ENCODE data around the gene VWF. TPM values are rescaled to one million over a fixed set of nuclear protein-coding genes. Genes with fewer than 3 reads are reported as not detected.

The VWF gene
- total and polyA plus RNA-seq, 10 of the 15 experiments (the other 5 are each of a cell fraction or from before 2014, with no cell fraction given) = 0.08 to 0.23 TPM; not detected in 8

- TF ChIP-seq PKNOX1 (IDR thresholded peaks at IDR 0.05) = no peak
- TF ChIP-seq TCF7 (IDR thresholded peaks at IDR 0.05; ENCODE audit: borderline replicate concordance) = no peak
- no peak for TF ChIP-seq HSF1 (IDR thresholded peaks at IDR 0.05; ENCODE audit: low read depth, low read length)
- TF ChIP-seq YY1 (IDR thresholded peaks at IDR 0.05; ENCODE audit: low read depth, low read length) = no peak
- no peak for TF ChIP-seq ATF2 (IDR thresholded peaks at IDR 0.05; ENCODE audit: low read length)
Observed at GRCh38 chr12:5905757-5906156, 218.7 kb downstream of the VWF start (continued).

- ChIA-PET POLR2A (no interaction called here), SMC1A (ENCODE audit: uncharacterized antibody, unreplicated experiment) (no interaction called here), RAD21 (ENCODE audit: unreplicated experiment) (no interaction called here), CTCF (no interaction called here)
- ATAC-seq (no peak), DNase-seq (ENCODE audit: low read depth, low spot score) (no peak), FAIRE-seq (no peak)
- H4K20me1 ChIP-seq (ENCODE audit: control insufficient read depth, insufficient read depth) = no peaks in the 10 kb centered on the region
- H3K36me3 ChIP-seq (ENCODE audit: control insufficient read depth in 2 of 2, insufficient read depth in 2 of 2, low read length in 1 of 2) = no peaks in the 10 kb centered on the region
- no peaks in the 10 kb centered on the region for H3K4me1 ChIP-seq (ENCODE audit: control insufficient read depth, insufficient read depth, low read length)
- no peak overlapping the region for H2AFZ ChIP-seq (ENCODE audit: control insufficient read depth, low read depth, low read length)
- 32% methylated on average over 6 of the region's 6 CpGs for WGBS (ENCODE audit: insufficient coverage, insufficient replicate concordance, low lambda C conversion rate, missing lambda C conversion rate)
- H3K27me3 ChIP-seq (replicated peaks in 1 of 2; ENCODE audit: control insufficient read depth in 2 of 2, insufficient read depth in 2 of 2, low read length in 1 of 2) = peaks cover 3 to 7% of the 10 kb centered on the region in 2 experiments; a peak in 3 of 4 replicates
- H3K9ac ChIP-seq (ENCODE audit: control insufficient read depth, insufficient read depth, low read length) = no peak overlapping the region
- no peaks in the 10 kb centered on the region for H3K79me2 ChIP-seq (ENCODE audit: control insufficient read depth, insufficient read depth, low read length)
- H3K9me3 ChIP-seq (replicated peaks; ENCODE audit: control insufficient read depth, insufficient read depth, low read length) = no peaks in the 10 kb centered on the region
- no peak overlapping the region for H3K4me2 ChIP-seq (ENCODE audit: control insufficient read depth, insufficient read depth)
- intact Hi-C loops (cut with micrococcal nuclease; ENCODE audit: unreplicated experiment) = no loop called here
- BruUV-seq (replicated peaks) = no TSS peak
- in situ Hi-C loops (cut with MboI) = no loop called here
- no peak overlapping the region for H3K4me3 ChIP-seq
- H3K27ac ChIP-seq (ENCODE audit: control insufficient read depth, insufficient read depth) = no peak overlapping the region
- TF ChIP-seq KLF5 (IDR thresholded peaks at IDR 0.05; ENCODE audit: partially characterized antibody) (no peak), PRDM15 (CRISPR knock-in tag; IDR thresholded peaks at IDR 0.05) (no peak), ZZZ3 (IDR thresholded peaks at IDR 0.05; ENCODE audit: control insufficient read depth, insufficient read length, low read depth) (no peak), SMC3 (IDR thresholded peaks at IDR 0.05; ENCODE audit: borderline replicate concordance, low read length) (no peak), IKZF1 (conservative IDR thresholded peaks at IDR 0.05) (no peak), FOXK2 (IDR thresholded peaks at IDR 0.05) (no peak), ETV6 (conservative IDR thresholded peaks at IDR 0.05 in 1 of 2, IDR thresholded peaks at IDR 0.05 in 1 of 2; ENCODE audit: borderline replicate concordance in 1 of 2, low read depth in 1 of 2) (no peak), SREBF2 (IDR thresholded peaks at IDR 0.05; ENCODE audit: low read length) (no peak), RELB (IDR thresholded peaks at IDR 0.05; ENCODE audit: low read depth) (no peak)
Observed at GRCh38 chr12:5904969-5905368, 219.5 kb downstream of the VWF start.
